Measurements from ENCODE around the gene ATAD1. TPM values are rescaled to one million over a fixed set of nuclear protein-coding genes. Genes with fewer than 3 reads are reported as not detected.

The ATAD1 gene
- total and polyA plus RNA-seq, 9 of the 15 experiments (the other 6 are each of a cell fraction or from before 2014, with no cell fraction given) = 11.3 to 33.8 (median 27.3) TPM

GRCh38 chr10:87861566-87861952 lies 43.5 kb upstream of the ATAD1 start (continued):
- TF ChIP-seq HES1 (IDR thresholded peaks at IDR 0.05; ENCODE audit: low read depth) (no peak), HMGXB4 (CRISPR knock-in tag; IDR thresholded peaks at IDR 0.05) (no peak), DPF2 (IDR thresholded peaks at IDR 0.05) (no peak), ZNF146 (CRISPR knock-in tag; IDR thresholded peaks at IDR 0.05; ENCODE audit: unreplicated experiment) (no peak), FOXA3 (CRISPR knock-in tag; conservative IDR thresholded peaks at IDR 0.05 in 1 of 2, IDR thresholded peaks at IDR 0.05 in 1 of 2) (no peak; a peak in 1 of 4 replicates), GTF2B (IDR thresholded peaks at IDR 0.05; ENCODE audit: extremely low read depth, insufficient read length) (no peak), REST (IDR thresholded peaks at IDR 0.05; ENCODE audit: borderline replicate concordance) (peak; percentile 37; the same call in 1 of the 2 replicates), REST (CRISPR knock-in tag; IDR thresholded peaks at IDR 0.05; ENCODE audit: low read depth) (no peak), ZBTB17 (CRISPR knock-in tag; IDR thresholded peaks at IDR 0.05) (peak; percentile 10; the same call in 1 of the 2 replicates), KDM5B (IDR thresholded peaks at IDR 0.05; ENCODE audit: insufficient replicate concordance, low read depth, low read length) (peak; percentile 16), HOMEZ (CRISPR knock-in tag; IDR thresholded peaks at IDR 0.05) (no peak), BDP1 (IDR thresholded peaks at IDR 0.05; ENCODE audit: insufficient read depth, insufficient read length) (no peak), CHD4 (IDR thresholded peaks at IDR 0.05; ENCODE audit: insufficient read depth, insufficient replicate concordance, low read depth, low read length, poor library complexity, severe bottlenecking) (no peak), ZC3H11A (IDR thresholded peaks at IDR 0.05; ENCODE audit: low read depth, low read length) (no peak), HDAC2 (IDR thresholded peaks at IDR 0.05) (no peak)
